LNCAP (cell line): ENCODE data around the gene SBNO2.

Experiments used
- TF ChIP-seq, protein P1 (sequence below): fragments of 450-650 bp; IDR thresholded peaks from 2 replicates; pipeline ENCODE4 v1.5.1; 2017; ENCODE audit warnings: mild to moderate bottlenecking

The SBNO2 gene

DNA sequence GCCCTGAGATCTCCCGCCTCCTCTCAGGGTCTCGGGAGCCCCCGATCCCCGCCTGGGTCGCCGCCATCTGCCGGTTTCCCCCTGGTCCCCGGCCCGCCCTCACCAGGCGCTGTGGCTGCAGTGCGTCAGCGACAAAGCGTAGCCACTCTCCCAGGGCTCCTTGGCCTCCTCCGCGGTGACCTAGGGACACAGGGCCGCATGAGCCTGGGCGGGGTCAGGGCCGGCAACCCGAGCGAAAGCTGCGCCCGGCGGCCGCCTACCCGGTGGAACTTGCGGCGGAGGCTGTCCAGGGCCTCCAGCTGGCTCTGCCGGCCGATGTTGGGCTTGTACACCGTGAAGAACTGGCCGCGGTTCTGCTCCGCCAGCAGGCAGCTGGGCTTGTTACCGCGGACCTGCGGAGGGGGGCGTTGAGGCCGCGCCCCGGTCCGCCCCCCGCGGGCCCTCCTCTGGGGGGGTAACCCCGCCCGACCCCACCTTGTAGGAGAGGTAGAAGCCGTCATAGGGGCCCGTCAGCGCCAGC lies 65.0 kb downstream of the SBNO2 start:
- TF ChIP-seq, protein P1, sequence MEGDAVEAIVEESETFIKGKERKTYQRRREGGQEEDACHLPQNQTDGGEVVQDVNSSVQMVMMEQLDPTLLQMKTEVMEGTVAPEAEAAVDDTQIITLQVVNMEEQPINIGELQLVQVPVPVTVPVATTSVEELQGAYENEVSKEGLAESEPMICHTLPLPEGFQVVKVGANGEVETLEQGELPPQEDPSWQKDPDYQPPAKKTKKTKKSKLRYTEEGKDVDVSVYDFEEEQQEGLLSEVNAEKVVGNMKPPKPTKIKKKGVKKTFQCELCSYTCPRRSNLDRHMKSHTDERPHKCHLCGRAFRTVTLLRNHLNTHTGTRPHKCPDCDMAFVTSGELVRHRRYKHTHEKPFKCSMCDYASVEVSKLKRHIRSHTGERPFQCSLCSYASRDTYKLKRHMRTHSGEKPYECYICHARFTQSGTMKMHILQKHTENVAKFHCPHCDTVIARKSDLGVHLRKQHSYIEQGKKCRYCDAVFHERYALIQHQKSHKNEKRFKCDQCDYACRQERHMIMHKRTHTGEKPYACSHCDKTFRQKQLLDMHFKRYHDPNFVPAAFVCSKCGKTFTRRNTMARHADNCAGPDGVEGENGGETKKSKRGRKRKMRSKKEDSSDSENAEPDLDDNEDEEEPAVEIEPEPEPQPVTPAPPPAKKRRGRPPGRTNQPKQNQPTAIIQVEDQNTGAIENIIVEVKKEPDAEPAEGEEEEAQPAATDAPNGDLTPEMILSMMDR = no peak

DNA sequence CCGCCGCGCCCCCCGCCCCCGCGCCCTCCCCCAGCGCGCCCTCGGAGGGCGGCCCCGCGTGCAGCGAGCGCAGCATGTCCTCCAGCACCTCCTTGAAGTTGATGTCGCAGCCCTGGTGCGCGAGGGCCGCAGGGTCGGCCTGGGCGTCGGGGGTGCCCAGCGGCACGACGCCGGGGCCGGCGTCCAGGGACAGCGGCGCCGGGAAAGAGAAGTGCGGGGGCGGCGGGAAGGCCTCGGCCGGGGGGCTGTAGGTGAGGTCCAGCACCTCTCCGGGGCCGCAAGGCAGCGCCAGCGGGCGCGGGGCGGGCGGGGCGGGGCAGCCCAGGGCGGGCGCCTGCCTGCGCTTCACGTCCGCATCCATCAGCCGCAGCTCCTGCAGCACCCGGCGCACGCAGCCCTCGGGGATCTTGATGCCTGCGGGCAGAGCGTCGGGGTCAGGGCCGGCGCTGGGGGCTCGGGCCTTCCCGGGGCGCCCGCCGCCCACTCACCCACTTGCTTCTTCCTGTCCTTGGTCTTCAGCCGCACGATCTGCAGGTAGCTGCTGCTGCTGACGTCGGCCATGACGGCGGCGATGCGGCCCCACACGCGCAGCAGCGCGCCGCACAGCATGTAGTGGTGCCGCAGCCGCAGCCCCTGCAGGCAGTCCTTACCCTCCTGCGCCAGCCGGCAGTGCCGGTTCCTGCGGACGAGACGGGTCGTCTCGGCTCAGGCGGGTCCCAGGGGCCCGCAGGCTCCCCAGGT lies 65.6 kb downstream of the SBNO2 start:
- TF ChIP-seq, protein P1 = no peak

DNA sequence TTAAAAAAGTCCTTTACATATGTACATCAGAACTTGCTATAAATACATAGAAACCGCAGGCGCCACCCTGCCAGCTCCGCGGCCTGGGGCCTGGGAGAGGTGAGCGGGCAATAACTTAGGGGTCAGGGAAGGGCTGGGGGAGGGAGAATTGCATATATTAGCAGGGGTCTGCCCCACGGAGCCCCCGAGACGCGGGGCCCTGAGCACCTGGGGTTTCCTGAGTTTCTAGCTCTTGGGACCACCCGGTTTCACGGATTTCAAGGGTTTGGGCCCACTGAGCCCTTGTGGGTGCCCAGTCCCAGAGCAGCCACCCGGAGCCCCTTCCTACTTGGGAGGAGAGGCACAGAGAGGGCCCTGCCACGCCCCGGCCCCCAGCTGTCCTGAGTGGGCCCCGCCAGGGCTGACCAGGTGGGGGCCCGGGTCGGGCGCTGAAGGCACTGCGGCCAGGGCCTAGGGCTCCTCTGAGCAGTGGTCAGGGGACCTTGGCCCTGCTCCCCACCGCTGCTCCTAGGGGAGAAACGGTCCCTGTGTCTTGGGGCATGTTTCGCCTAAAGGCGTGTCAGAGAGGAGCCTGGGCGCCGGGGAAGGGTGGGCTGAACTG lies 66.3 kb downstream of the SBNO2 start:
- TF ChIP-seq, protein P1 = no peak

DNA sequence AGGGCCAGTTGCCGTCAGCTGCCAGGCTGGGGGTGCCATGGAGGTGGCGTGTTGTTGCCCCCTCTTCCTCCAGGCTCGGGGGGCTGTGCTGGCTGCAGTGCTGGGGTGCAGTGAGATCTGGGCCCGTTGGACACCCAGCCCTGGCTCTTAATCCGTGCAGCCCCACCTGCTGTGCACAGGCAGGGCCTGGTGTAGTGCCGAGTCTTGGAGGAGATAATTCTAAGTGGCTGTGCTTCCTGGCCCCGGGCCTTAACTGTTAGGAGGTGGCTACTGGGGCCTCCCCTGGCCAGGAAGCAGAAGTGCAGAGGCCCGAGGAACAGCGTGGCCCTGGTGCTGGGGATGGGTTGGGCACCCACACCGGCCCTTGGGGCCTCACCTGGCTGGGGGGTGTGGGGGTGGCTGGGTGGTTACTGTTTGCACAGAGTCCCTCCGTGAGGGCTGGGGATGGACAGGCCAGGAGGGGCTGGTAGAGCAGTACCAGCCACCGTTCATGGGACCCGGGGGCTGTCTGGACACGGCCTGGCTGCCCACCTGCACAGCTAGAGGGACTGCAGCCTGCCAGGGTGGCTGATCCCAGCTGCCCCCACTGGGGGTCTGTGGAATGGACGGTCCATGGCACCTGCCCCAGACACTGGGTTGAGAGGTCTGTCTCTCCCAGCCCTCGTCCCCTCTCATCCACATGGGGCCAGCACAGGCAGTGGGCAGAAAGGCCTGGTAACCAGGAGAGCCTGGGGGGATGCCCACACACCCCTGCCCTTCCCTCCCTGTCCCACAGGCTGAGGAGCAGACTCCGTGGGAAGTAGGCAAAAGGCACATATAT lies 67.0 kb downstream of the SBNO2 start:
- TF ChIP-seq, protein P1 = peak; percentile 42

DNA sequence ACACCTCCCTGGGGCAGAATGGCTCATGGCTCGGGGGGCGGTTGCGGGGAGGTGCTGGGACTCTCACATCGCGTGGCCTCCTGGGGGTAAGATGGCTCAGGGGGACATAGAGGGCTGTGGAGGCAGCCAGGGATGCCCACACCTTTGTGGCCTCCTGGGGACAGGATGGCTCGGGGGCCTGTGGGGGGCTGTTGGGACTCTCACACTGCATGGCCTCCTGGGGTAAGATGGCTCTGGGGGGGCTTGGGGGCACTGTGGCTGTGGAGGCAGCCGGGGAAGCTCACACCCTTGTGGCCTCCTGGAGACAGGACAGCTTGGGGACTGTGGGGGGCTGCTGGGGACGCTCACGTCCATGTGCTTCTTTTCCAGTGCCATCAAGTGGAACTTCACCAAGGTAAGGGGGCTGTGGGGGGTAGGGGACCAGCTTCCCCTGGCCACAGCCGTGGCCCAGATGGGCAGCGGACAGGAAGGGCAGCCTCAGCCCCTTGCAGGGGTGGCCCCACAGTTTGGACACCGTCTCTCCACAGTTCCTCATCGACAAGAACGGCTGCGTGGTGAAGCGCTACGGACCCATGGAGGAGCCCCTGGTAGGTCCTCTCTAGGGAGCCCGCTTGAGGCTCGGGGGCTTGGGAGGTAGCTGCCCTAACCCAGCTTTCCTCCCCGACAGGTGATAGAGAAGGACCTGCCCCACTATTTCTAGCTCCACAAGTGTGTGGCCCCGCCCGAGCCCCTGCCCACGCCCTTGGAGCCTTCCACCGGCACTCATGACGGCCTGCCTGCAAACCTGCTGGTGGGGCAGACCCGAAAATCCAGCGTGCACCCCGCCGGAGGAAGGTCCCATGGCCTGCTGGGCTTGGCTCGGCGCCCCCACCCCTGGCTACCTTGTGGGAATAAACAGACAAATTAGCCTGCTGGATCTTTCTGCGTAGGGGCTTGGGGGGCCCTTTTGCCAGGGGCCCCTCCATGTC lies 67.9 kb downstream of the SBNO2 start:
- TF ChIP-seq, protein P1 = no peak

DNA sequence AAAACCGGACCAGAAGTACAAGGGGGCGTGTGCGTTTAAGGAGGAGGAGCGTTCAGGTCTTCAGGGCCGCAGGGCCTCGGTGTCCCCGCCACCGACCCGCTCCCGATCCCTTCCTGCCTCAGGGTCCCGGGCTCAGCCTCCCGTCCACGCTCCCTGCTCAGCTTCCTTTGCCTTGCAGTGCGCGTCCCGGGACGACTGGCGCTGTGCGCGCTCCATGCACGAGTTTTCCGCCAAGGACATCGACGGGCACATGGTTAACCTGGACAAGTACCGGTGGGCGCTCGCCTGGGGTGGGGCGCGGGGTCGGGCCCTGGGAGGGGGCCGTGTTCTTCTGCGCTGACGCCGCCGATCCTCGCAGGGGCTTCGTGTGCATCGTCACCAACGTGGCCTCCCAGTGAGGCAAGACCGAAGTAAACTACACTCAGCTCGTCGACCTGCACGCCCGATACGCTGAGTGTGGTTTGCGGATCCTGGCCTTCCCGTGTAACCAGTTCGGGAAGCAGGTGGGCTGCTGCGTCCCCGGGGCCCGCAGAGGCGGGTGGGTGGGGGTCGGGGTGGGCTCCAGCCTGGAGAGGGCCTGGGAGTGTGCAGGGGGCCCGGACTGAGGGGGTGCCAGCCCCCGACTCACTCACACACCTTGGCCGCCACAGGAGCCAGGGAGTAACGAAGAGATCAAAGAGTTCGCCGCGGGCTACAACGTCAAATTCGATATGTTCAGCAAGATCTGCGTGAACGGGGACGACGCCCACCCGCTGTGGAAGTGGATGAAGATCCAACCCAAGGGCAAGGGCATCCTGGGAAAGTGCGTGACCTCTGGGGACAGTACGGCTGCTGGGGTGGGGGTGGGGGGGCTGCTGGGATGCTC lies 68.8 kb downstream of the SBNO2 start:
- TF ChIP-seq, protein P1 = no peak
